A673 (cell line): ENCODE data around the gene UBE2J2.

Experiments
- CTCF ChIP-seq: fragments of 300-800, 200-600 bp; sonication (generic); conservative IDR thresholded peaks from 2 replicates; pipeline ENCODE4 v1.5.1; 2017; ENCODE audit warnings: low read depth, mild to moderate bottlenecking, antibody characterized with exemption, low read length, moderate library complexity, mixed read lengths
- EZH2 ChIP-seq: fragments of 200-600 bp; sonication (generic); IDR thresholded peaks from 2 replicates; pipeline ENCODE4 v1.6.1; 2017; ENCODE audit warnings: borderline replicate concordance, low read depth, mild to moderate bottlenecking, mixed read lengths, antibody characterized with exemption, low read length; ENCODE audit not compliant: poor library complexity, severe bottlenecking

- no peak for TF ChIP-seq CTCF
- TF ChIP-seq EZH2, result no peak
Measured at GRCh38 chr1:1293263-1294249, 19.9 kb upstream of the UBE2J2 start.
